Measurements from ENCODE around the gene ATP10B.

DNA sequence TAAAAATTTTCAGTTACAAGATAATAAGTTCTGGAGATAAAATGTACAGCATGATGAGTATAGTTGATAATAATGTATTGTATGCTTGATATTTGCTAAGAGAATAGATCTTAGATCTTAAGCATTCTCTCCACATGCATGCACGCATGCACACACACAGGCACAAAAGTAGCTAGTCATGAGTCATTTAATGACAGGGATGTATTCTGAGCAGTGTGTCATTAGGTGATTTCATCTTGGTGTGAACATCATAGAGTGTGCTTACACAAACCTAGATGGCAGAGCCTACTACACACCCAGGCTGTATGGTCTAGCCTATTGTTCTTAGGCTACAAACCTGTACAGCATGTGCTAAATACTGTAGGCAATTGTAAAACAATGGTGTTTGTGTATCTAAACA is 306.2 kb downstream of the ATP10B start:
- TF ChIP-seq, protein P1, sequence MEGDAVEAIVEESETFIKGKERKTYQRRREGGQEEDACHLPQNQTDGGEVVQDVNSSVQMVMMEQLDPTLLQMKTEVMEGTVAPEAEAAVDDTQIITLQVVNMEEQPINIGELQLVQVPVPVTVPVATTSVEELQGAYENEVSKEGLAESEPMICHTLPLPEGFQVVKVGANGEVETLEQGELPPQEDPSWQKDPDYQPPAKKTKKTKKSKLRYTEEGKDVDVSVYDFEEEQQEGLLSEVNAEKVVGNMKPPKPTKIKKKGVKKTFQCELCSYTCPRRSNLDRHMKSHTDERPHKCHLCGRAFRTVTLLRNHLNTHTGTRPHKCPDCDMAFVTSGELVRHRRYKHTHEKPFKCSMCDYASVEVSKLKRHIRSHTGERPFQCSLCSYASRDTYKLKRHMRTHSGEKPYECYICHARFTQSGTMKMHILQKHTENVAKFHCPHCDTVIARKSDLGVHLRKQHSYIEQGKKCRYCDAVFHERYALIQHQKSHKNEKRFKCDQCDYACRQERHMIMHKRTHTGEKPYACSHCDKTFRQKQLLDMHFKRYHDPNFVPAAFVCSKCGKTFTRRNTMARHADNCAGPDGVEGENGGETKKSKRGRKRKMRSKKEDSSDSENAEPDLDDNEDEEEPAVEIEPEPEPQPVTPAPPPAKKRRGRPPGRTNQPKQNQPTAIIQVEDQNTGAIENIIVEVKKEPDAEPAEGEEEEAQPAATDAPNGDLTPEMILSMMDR (conservative IDR thresholded peaks at IDR 0.05; ENCODE audit: low read length) = no peak
- no peak for TF ChIP-seq EZH2phosphoT487 (IDR thresholded peaks at IDR 0.05; ENCODE audit: borderline replicate concordance, low read depth, low read length)
